WTC11 (cell line): ENCODE results near the gene SFT2D3. TPM values are rescaled to one million over a fixed set of nuclear protein-coding genes. Genes with fewer than 3 reads are reported as not detected.
A peak's percentile ranks its signal among the peaks of the same experiment; 100 is the strongest.

ENCODE experiments used
- ATAC-seq: fragments of 200-7000 bp; cut with Tn5 transposase; 2 replicates; pipeline ENCODE4 v1.10.0; 2021; ENCODE audit warnings: mild to moderate bottlenecking, moderate library complexity
- CTCF ChIA-PET: fragments of 300-600 bp; sonication (Branson Sonifier 250); formaldehyde crosslinking; loops from one replicate; lab custom pipeline; 2021; ENCODE audit warnings: antibody characterized with exemption; lab: Charles Lee
- POLR2A ChIA-PET: fragments of 350-600 bp; sonication (Branson Sonifier 250); formaldehyde crosslinking; loops from one replicate; lab custom pipeline; 2021; ENCODE audit warnings: antibody characterized with exemption; lab: Charles Lee
- DNase-seq: peaks from one replicate; pipeline ENCODE4 v3.0.0; 2021; ENCODE audit warnings: low spot score
- H3K27ac Mint-ChIP-seq: 2 replicates; pipeline ENCODE4 v1.8.0; 2021; ENCODE audit warnings: mixed read lengths
- H3K27me3 Mint-ChIP-seq: 2 replicates; pipeline ENCODE4 v1.8.0; 2021; ENCODE audit warnings: low read depth, mild to moderate bottlenecking, moderate library complexity, mixed read lengths
- H3K36me3 Mint-ChIP-seq: 2 replicates; pipeline ENCODE4 v1.8.0; 2021; ENCODE audit warnings: mixed read lengths
- H3K4me1 Mint-ChIP-seq: 2 replicates; pipeline ENCODE4 v1.8.0; 2022; ENCODE audit warnings: mixed read lengths
- H3K4me3 Mint-ChIP-seq: 2 replicates; pipeline ENCODE4 v1.8.0; 2021; ENCODE audit warnings: mild to moderate bottlenecking, moderate library complexity, mixed read lengths
- H3K9me3 Mint-ChIP-seq: 2 replicates; pipeline ENCODE4 v1.8.0; 2021; ENCODE audit warnings: mixed read lengths
- FOXP1 ChIP-seq: sonication (generic); formaldehyde crosslinking; IDR thresholded peaks from 2 replicates; pipeline ENCODE4 v1.8.0; 2022; ENCODE audit warnings: missing genetic modification reagents, mild to moderate bottlenecking, moderate library complexity, borderline replicate concordance
- GTF2I ChIP-seq: fragments of 250-450 bp; sonication (Bioruptor Pico); conservative IDR thresholded peaks from 2 replicates; pipeline ENCODE4 v1.4.0; 2021; ENCODE audit warnings: mild to moderate bottlenecking
- JAZF1 ChIP-seq: fragments of 250-450 bp; sonication (Bioruptor Pico); IDR thresholded peaks from 2 replicates; pipeline ENCODE4 v1.9.0; 2021; ENCODE audit warnings: moderate library complexity, mild to moderate bottlenecking, inconsistent platforms
- NFYB ChIP-seq: sonication (generic); formaldehyde crosslinking; conservative IDR thresholded peaks from 2 replicates; pipeline ENCODE4 v1.8.0; 2022; ENCODE audit warnings: low read depth, missing genetic modification reagents
- NR2C2 ChIP-seq: sonication (generic); formaldehyde crosslinking; IDR thresholded peaks from 2 replicates; pipeline ENCODE4 v1.8.0; 2022; ENCODE audit warnings: mild to moderate bottlenecking, missing genetic modification reagents
- ZBTB43 ChIP-seq: sonication (generic); formaldehyde crosslinking; IDR thresholded peaks from 2 replicates; pipeline ENCODE4 v1.8.1; 2023; ENCODE audit warnings: mild to moderate bottlenecking, missing genetic modification reagents
- ZNF263 ChIP-seq: sonication (generic); formaldehyde crosslinking; IDR thresholded peaks from 2 replicates; pipeline ENCODE4 v1.8.1; 2022; ENCODE audit warnings: low read depth, mild to moderate bottlenecking, moderate library complexity, missing genetic modification reagents
- ZNF416 ChIP-seq: fragments of 250-450 bp; sonication (Bioruptor Pico); IDR thresholded peaks from 2 replicates; pipeline ENCODE4 v1.9.0; 2021; ENCODE audit warnings: mild to moderate bottlenecking, inconsistent platforms
- ZNF512 ChIP-seq: sonication (generic); formaldehyde crosslinking; IDR thresholded peaks from 2 replicates; pipeline ENCODE4 v1.8.1; 2022; ENCODE audit warnings: missing genetic modification reagents, borderline replicate concordance
- total RNA-seq: library from RNA; stranded (reverse); gene quantifications from 3 replicates; pipeline ENCODE4 v1.2.3, GENCODE V29; 2021
- TF ChIP-seq, protein P1 (sequence below): fragments of 250-450 bp; sonication (Bioruptor Pico); IDR thresholded peaks from 2 replicates; pipeline ENCODE4 v1.9.0; 2021; ENCODE audit warnings: mild to moderate bottlenecking
- TF ChIP-seq, protein P2 (sequence below): sonication (generic); formaldehyde crosslinking; IDR thresholded peaks from 2 replicates; pipeline ENCODE4 v1.8.0; 2023; ENCODE audit warnings: missing genetic modification reagents
- TF ChIP-seq, protein P3 (sequence below): fragments of 250-450 bp; sonication (Bioruptor Pico); IDR thresholded peaks from 2 replicates; pipeline ENCODE4 v1.9.0; 2021; ENCODE audit warnings: mild to moderate bottlenecking, borderline replicate concordance
- TF ChIP-seq, protein P4 (sequence below): fragments of 200-600 bp; IDR thresholded peaks from 2 replicates; pipeline ENCODE4 v1.8.0; 2022; ENCODE audit warnings: antibody characterized with exemption
- TF ChIP-seq, protein P5 (sequence below): sonication (generic); formaldehyde crosslinking; IDR thresholded peaks from 2 replicates; pipeline ENCODE4 v1.8.0; 2022; ENCODE audit warnings: mild to moderate bottlenecking, missing genetic modification reagents

SFT2D3 gene
- total RNA-seq, 1 experiment from 2014 or later, result 10.5 TPM

DNA sequence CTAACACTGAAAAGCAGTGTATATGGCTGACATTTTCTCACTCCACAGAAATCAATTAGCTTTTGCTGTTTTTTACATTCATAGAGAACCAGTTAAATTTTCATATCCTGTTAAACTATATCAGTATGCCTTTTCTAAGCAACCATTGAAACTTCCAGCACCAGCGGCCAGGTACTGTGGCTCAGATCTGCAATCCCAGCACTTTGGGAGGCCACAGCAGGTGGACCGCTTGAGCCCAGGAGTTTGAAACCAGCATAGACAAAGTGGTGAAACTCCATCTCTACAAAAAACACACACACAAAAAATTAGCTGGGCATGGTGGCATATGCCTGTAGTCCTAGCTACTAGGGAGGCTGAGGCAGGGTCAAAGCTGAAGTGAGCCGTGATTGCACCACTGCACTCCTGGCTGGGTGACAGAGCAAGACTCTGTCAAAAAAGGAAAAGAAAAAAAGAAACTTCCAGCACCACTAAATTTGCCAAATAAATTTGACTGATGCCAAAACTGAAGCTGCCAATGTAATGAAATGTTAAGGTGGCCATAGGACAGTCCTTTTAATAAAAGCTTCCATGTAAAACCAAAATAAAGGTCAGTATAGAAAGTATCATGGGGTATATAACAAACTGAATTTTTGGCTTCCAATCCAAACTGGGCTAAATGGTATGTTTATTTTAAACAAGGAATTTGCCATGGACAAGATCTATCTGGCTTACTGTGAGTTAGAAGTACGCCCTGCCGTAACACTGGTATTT, 3.5 kb downstream of the SFT2D3 start:
- CTCF ChIA-PET, result interaction anchor here (3.1 kb wide), 1 partner anchor 9 kb away, joined by 9 read pairs; no protein-coding TSS in a partner anchor
- Mint-ChIP-seq H3K9me3 (no peaks in the 10 kb centered on the region), H3K27me3 (peaks cover 1% of the 10 kb centered on the region), H3K4me3 (no peak overlapping the region), H3K4me1 (peaks cover 27% of the 10 kb centered on the region), H3K36me3 (peaks cover 44% of the 10 kb centered on the region), H3K27ac (0 out of 2 replicates have a peak overlapping the region, but pooled peaks have one; percentile 57)
- DNase-seq (no peak), ATAC-seq (no peak)
- POLR2A ChIA-PET, result interaction anchor here (1.3 kb wide), 1 partner anchor 30 kb away, joined by 4 read pairs; no protein-coding TSS in a partner anchor
- no peak for TF ChIP-seq ZBTB43
- TF ChIP-seq FOXP1 (CRISPR knock-in tag), result no peak
- TF ChIP-seq, protein P1, sequence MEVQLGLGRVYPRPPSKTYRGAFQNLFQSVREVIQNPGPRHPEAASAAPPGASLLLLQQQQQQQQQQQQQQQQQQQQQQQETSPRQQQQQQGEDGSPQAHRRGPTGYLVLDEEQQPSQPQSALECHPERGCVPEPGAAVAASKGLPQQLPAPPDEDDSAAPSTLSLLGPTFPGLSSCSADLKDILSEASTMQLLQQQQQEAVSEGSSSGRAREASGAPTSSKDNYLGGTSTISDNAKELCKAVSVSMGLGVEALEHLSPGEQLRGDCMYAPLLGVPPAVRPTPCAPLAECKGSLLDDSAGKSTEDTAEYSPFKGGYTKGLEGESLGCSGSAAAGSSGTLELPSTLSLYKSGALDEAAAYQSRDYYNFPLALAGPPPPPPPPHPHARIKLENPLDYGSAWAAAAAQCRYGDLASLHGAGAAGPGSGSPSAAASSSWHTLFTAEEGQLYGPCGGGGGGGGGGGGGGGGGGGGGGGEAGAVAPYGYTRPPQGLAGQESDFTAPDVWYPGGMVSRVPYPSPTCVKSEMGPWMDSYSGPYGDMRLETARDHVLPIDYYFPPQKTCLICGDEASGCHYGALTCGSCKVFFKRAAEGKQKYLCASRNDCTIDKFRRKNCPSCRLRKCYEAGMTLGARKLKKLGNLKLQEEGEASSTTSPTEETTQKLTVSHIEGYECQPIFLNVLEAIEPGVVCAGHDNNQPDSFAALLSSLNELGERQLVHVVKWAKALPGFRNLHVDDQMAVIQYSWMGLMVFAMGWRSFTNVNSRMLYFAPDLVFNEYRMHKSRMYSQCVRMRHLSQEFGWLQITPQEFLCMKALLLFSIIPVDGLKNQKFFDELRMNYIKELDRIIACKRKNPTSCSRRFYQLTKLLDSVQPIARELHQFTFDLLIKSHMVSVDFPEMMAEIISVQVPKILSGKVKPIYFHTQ (CRISPR knock-in tag), result no peak
- TF ChIP-seq, protein P2, sequence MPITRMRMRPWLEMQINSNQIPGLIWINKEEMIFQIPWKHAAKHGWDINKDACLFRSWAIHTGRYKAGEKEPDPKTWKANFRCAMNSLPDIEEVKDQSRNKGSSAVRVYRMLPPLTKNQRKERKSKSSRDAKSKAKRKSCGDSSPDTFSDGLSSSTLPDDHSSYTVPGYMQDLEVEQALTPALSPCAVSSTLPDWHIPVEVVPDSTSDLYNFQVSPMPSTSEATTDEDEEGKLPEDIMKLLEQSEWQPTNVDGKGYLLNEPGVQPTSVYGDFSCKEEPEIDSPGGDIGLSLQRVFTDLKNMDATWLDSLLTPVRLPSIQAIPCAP (CRISPR knock-in tag), result no peak
- TF ChIP-seq ZNF416 (CRISPR knock-in tag), result no peak
- TF ChIP-seq NFYB, result no peak
- TF ChIP-seq GTF2I, result no peak
- TF ChIP-seq, protein P3, sequence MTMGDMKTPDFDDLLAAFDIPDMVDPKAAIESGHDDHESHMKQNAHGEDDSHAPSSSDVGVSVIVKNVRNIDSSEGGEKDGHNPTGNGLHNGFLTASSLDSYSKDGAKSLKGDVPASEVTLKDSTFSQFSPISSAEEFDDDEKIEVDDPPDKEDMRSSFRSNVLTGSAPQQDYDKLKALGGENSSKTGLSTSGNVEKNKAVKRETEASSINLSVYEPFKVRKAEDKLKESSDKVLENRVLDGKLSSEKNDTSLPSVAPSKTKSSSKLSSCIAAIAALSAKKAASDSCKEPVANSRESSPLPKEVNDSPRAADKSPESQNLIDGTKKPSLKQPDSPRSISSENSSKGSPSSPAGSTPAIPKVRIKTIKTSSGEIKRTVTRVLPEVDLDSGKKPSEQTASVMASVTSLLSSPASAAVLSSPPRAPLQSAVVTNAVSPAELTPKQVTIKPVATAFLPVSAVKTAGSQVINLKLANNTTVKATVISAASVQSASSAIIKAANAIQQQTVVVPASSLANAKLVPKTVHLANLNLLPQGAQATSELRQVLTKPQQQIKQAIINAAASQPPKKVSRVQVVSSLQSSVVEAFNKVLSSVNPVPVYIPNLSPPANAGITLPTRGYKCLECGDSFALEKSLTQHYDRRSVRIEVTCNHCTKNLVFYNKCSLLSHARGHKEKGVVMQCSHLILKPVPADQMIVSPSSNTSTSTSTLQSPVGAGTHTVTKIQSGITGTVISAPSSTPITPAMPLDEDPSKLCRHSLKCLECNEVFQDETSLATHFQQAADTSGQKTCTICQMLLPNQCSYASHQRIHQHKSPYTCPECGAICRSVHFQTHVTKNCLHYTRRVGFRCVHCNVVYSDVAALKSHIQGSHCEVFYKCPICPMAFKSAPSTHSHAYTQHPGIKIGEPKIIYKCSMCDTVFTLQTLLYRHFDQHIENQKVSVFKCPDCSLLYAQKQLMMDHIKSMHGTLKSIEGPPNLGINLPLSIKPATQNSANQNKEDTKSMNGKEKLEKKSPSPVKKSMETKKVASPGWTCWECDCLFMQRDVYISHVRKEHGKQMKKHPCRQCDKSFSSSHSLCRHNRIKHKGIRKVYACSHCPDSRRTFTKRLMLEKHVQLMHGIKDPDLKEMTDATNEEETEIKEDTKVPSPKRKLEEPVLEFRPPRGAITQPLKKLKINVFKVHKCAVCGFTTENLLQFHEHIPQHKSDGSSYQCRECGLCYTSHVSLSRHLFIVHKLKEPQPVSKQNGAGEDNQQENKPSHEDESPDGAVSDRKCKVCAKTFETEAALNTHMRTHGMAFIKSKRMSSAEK, result no peak
- TF ChIP-seq, protein P4, sequence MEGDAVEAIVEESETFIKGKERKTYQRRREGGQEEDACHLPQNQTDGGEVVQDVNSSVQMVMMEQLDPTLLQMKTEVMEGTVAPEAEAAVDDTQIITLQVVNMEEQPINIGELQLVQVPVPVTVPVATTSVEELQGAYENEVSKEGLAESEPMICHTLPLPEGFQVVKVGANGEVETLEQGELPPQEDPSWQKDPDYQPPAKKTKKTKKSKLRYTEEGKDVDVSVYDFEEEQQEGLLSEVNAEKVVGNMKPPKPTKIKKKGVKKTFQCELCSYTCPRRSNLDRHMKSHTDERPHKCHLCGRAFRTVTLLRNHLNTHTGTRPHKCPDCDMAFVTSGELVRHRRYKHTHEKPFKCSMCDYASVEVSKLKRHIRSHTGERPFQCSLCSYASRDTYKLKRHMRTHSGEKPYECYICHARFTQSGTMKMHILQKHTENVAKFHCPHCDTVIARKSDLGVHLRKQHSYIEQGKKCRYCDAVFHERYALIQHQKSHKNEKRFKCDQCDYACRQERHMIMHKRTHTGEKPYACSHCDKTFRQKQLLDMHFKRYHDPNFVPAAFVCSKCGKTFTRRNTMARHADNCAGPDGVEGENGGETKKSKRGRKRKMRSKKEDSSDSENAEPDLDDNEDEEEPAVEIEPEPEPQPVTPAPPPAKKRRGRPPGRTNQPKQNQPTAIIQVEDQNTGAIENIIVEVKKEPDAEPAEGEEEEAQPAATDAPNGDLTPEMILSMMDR, result no peak
- TF ChIP-seq, protein P5, sequence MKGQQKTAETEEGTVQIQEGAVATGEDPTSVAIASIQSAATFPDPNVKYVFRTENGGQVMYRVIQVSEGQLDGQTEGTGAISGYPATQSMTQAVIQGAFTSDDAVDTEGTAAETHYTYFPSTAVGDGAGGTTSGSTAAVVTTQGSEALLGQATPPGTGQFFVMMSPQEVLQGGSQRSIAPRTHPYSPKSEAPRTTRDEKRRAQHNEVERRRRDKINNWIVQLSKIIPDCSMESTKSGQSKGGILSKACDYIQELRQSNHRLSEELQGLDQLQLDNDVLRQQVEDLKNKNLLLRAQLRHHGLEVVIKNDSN, result no peak
- no peak for TF ChIP-seq JAZF1
- no peak for TF ChIP-seq NR2C2 (CRISPR knock-in tag)
- TF ChIP-seq ZNF512, result no peak
- TF ChIP-seq ZNF263 (CRISPR knock-in tag), result no peak
